ENCODE data around the gene PLEKHB2. TPM values are rescaled to one million over a fixed set of nuclear protein-coding genes. Genes with fewer than 3 reads are reported as not detected.

PLEKHB2 gene
- total RNA-seq, 4 donors from 2014 or later, result 38.1 to 58.7 (median 49.0) TPM

GRCh38 chr2:131085646-131086045 lies 19.5 kb upstream of the PLEKHB2 start:
- 0 to 50% methylated on average over 1 to 2 of the region's 2 CpGs for WGBS, 2 donors (ENCODE audit: low coverage in 1 of 2)
- H3K4me3 ChIP-seq, result no peak overlapping the region
- H3K27ac ChIP-seq, result no peak overlapping the region

GRCh38 chr2:131092458-131093005 lies 12.6 kb upstream of the PLEKHB2 start:
- peak overlapping the region; percentile 48 to 85 for H3K4me3 ChIP-seq
- H3K9me3 ChIP-seq, result no peaks in the 10 kb centered on the region
- TF ChIP-seq POLR2A (IDR thresholded peaks at IDR 0.05), result no peak
- TF ChIP-seq EP300 (IDR thresholded peaks at IDR 0.05), result no peak
- TF ChIP-seq CTCF (IDR thresholded peaks at IDR 0.05), result no peak
- no peak for TF ChIP-seq POLR2AphosphoS5 (IDR thresholded peaks at IDR 0.05)
- H3K27me3 ChIP-seq, result no peaks in the 10 kb centered on the region
- no peak for ATAC-seq
- 1 to 4% methylated on average over 10 of the region's 26 CpGs for WGBS, 2 donors (ENCODE audit: low coverage in 1 of 2)
- peaks cover 0 to 32% (median 3%) of the 10 kb centered on the region in 3 donors for H3K4me1 ChIP-seq
- peak overlapping the region; percentile 80 to 98 (median 94) for H3K27ac ChIP-seq
- peaks cover 0 to 35% of the 10 kb centered on the region in 2 donors for H3K36me3 ChIP-seq

More at GRCh38 chr2:131085646-131086045, 19.5 kb upstream of the PLEKHB2 start:
- H3K4me1 ChIP-seq, result peaks cover 0 to 30% (median 4%) of the 10 kb centered on the region in 3 donors
- peaks cover 0 to 72% of the 10 kb centered on the region in 2 donors for H3K36me3 ChIP-seq
- no peaks in the 10 kb centered on the region for H3K9me3 ChIP-seq
- ATAC-seq, result no peak
- no peaks in the 10 kb centered on the region for H3K27me3 ChIP-seq
- TF ChIP-seq POLR2AphosphoS5 (IDR thresholded peaks at IDR 0.05), result no peak
- TF ChIP-seq CTCF (IDR thresholded peaks at IDR 0.05), result no peak
- TF ChIP-seq EP300 (IDR thresholded peaks at IDR 0.05), result no peak
- no peak for TF ChIP-seq POLR2A (IDR thresholded peaks at IDR 0.05)

- Histone ChIP-seq H3K36me3 (peaks cover 0 to 29% of the 10 kb centered on the region in 2 donors), H3K27me3 (no peaks in the 10 kb centered on the region), H3K4me3 (peak within 1 kb of the TSS; percentile 48 to 85), H3K4me1 (peaks cover 0 to 32% (median 3%) of the 10 kb centered on the region in 3 donors), H3K27ac (peak within 1 kb of the TSS; percentile 80 to 98 (median 94)), H3K9me3 (no peaks in the 10 kb centered on the region)
- WGBS, 2 donors (ENCODE audit: low coverage in 1 of 2), result no CpG with 5 or more reads among the region's 107 CpGs
- TF ChIP-seq CTCF (IDR thresholded peaks at IDR 0.05), result peak in 1 of 4 experiments; percentile 5
- peak; percentile 94 to 96 for TF ChIP-seq POLR2A (IDR thresholded peaks at IDR 0.05)
- TF ChIP-seq POLR2AphosphoS5 (IDR thresholded peaks at IDR 0.05), result peak; percentile 74
- no peak for TF ChIP-seq EP300 (IDR thresholded peaks at IDR 0.05)
- peak; percentile 97 for ATAC-seq
Observed at GRCh38 chr2:131093006-131093695, 12.0 kb upstream of the PLEKHB2 start, which contains the start of gene FAM168B. Gene FAM168B (minus strand): TSS chr2:131093460. CDS start chr2:131082646, 10,814 bp downstream.

GRCh38 chr2:131093696-131094462 lies 11.3 kb upstream of the PLEKHB2 start:
- H3K36me3 ChIP-seq, result peaks cover 0 to 22% of the 10 kb centered on the region in 2 donors
- H3K27me3 ChIP-seq, result no peaks in the 10 kb centered on the region
- peak overlapping the region; percentile 48 to 98 (median 94) for H3K27ac ChIP-seq
- peak overlapping the region; percentile 48 to 85 for H3K4me3 ChIP-seq
- H3K4me1 ChIP-seq, result peaks cover 0 to 32% (median 3%) of the 10 kb centered on the region in 3 donors
- TF ChIP-seq POLR2A (IDR thresholded peaks at IDR 0.05) (no peak), CTCF (IDR thresholded peaks at IDR 0.05) (no peak), EP300 (IDR thresholded peaks at IDR 0.05) (no peak), POLR2AphosphoS5 (IDR thresholded peaks at IDR 0.05) (no peak)
- H3K9me3 ChIP-seq, result no peaks in the 10 kb centered on the region
- WGBS, 2 donors (ENCODE audit: low coverage in 1 of 2), result 18% methylated on average over 10 to 20 of the region's 37 CpGs
- ATAC-seq, result peak; percentile 83
